Transverse colon (tissue), 4 donors: ENCODE measurements around the gene KRTAP4-4. TPM values are rescaled to one million over a fixed set of nuclear protein-coding genes. Genes with fewer than 3 reads are reported as not detected.

ENCODE experiments used
- DNase-seq: peaks from one replicate; pipeline ENCODE4 v3.0.0-alpha.2; 2019
- H3K27ac ChIP-seq, 4 donors: fragments of 200-600 bp; sonication (generic); 2 replicates each; pipeline ENCODE4 v1.5.1; 2016 to 2018; ENCODE audit warnings: inconsistent platforms in 4 of 4
- H3K27me3 ChIP-seq: fragments of 200-600 bp; sonication (generic); 2 replicates; pipeline ENCODE4 v1.5.1; 2017; ENCODE audit warnings: inconsistent platforms
- H3K36me3 ChIP-seq, 4 donors: fragments of 200-600 bp; sonication (generic); 2 replicates each; pipeline ENCODE4 v1.5.1; 2017 to 2019; ENCODE audit warnings: inconsistent platforms in 4 of 4
- H3K4me1 ChIP-seq, 4 donors: fragments of 200-600 bp; sonication (generic); 2 replicates each; pipeline ENCODE4 v1.5.1; 2017 to 2020; ENCODE audit warnings: inconsistent platforms in 4 of 4
- H3K4me3 ChIP-seq, 4 donors: fragments of 200-600 bp; sonication (generic); 1 replicate in 1 of 4; 2 replicates in 3 of 4; pipeline versions ENCODE4 v1.5.1 to v1.6.1; 2017 to 2019; ENCODE audit warnings: inconsistent platforms in 4 of 4
- H3K9me3 ChIP-seq, 2 donors: fragments of 200-600 bp; sonication (generic); 2 replicates each; pipeline ENCODE4 v1.5.1; 2017 to 2019; ENCODE audit warnings: inconsistent platforms in 2 of 2
- EP300 ChIP-seq: sonication (generic); formaldehyde crosslinking; IDR thresholded peaks from one replicate; pipeline ENCODE4 v1.6.1; 2017; ENCODE audit warnings: antibody characterized with exemption, low read depth
- POLR2A ChIP-seq: fragments of 450-650 bp; IDR thresholded peaks from one replicate; pipeline ENCODE4 v1.6.1; 2016; ENCODE audit warnings: antibody characterized with exemption, mild to moderate bottlenecking, moderate library complexity
- POLR2AphosphoS5 ChIP-seq, 3 donors: sonication (generic); formaldehyde crosslinking; IDR thresholded peaks; one replicate each; pipeline ENCODE4 v1.6.1; 2016; ENCODE audit warnings: antibody characterized with exemption in 3 of 3
- WGBS, 2 donors: methylation state at CpG; one replicate each; pipeline ENCODE4 v1.1.5; 2018; ENCODE audit warnings: low coverage in 1 of 2; 5-methylcytosine and 5-hydroxymethylcytosine counted together
- in situ Hi-C, 4 donors: fragments of 200-750 bp; cut with MboI; loops; one replicate each; pipeline versions ENCODE4 v1.15.0 to v1.15.1; 2017; ENCODE audit warnings: low sequenced_read_pairs in 3 of 4, low pct_ligation_motif_present in 1 of 4, low pct_unique_long_range_greater_than_20kb in 1 of 4
- intact Hi-C: fragments of 100-400 bp; cut with DNase I; formaldehyde crosslinking; loops from one replicate; pipeline ENCODE4 v1.15.1; 2023; ENCODE audit warnings: low total_unique reads
- total RNA-seq, 4 donors: library from RNA; depleted of rRNA; stranded (reverse); fragments of >200 nt; gene quantifications; one replicate each; pipeline ENCODE4 v1.1.0, GENCODE V29; 2016
- TF ChIP-seq, protein P1 (sequence below), 5 experiments: fragments of 200-600 bp in 3 of 5; fragments of 450-650 bp in 2 of 5; sonication (generic) in 3 of 5; IDR thresholded peaks; 1 replicate in 2 of 5; 2 replicates in 3 of 5; pipeline ENCODE4 v1.5.1; 2016 to 2017; ENCODE audit warnings: antibody characterized with exemption in 5 of 5, inconsistent platforms in 3 of 5, mild to moderate bottlenecking in 2 of 5, moderate library complexity in 1 of 5

Gene KRTAP4-4
- total RNA-seq, 4 donors from 2014 or later: not detected

DNA sequence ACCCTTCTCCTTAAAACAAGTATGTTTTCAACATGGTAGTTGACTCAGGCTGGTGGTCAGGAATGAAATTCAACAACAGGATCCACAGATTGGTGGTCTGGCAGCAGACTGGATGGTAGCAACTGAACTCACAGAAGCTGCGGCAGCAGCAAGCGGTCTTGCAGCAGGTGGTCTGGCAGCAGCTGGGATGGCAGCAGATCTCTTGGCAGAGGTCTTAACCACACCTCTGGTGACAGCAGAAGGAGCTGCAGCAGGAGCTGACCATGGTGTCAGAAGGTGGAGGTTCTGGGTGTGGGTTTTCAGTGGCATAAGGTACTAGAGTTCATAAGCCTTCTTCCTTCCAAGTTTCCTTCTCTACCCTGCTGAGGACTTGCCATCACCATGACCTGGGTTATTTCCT is 26.3 kb upstream of the KRTAP4-4 start:
- no peak overlapping the region for H3K27ac ChIP-seq
- no peak overlapping the region for H3K4me3 ChIP-seq
- H3K36me3 ChIP-seq: no peaks in the 10 kb centered on the region
- WGBS, 2 donors: 100% methylated on average over 2 of the region's 2 CpGs; no CpG with 5 or more reads in 1 of the 2 donors
- peaks cover 13% of the 10 kb centered on the region for H3K27me3 ChIP-seq
- TF ChIP-seq POLR2AphosphoS5 (IDR thresholded peaks at IDR 0.05) (no peak), EP300 (no peak), POLR2A (no peak)
- intact Hi-C loops: no loop called here
- H3K9me3 ChIP-seq: no peaks in the 10 kb centered on the region
- H3K4me1 ChIP-seq: peaks cover 0 to 8% (median 0%) of the 10 kb centered on the region in 4 donors
- DNase-seq: no peak
- in situ Hi-C loops: no loop called here

DNA sequence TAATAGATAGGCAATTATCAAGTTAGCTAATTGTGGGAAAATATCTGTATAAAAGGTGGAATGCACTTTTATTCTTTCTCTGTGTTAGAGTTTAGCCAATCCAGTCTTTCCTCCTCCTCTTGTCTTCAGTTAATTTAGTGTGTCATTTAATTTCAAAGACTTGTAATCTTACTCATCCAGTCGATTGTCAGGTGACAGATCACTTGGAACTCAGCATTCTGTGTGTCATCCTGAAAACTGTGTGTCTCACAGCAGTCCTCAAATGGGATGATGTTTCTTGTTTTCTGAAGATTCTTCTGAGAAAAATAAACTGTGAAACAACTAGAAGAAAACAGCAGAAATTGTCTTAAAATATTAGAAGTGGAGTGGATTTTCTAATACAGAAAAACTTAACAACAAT is 24.5 kb upstream of the KRTAP4-4 start:
- H3K4me3 ChIP-seq: no peak overlapping the region
- H3K27me3 ChIP-seq: peaks cover 19% of the 10 kb centered on the region
- H3K4me1 ChIP-seq: peaks cover 0 to 13% (median 0%) of the 10 kb centered on the region in 4 donors
- no peaks in the 10 kb centered on the region for H3K36me3 ChIP-seq
- in situ Hi-C loops (no loop called here), intact Hi-C loops (no loop called here)
- DNase-seq: no peak
- no peaks in the 10 kb centered on the region for H3K9me3 ChIP-seq
- H3K27ac ChIP-seq: no peak overlapping the region
- WGBS, 2 donors: 42 to 50% methylated on average over 1 of the region's 1 CpG
- TF ChIP-seq POLR2A: no peak
- no peak for TF ChIP-seq POLR2AphosphoS5 (IDR thresholded peaks at IDR 0.05)
- TF ChIP-seq, protein P1, sequence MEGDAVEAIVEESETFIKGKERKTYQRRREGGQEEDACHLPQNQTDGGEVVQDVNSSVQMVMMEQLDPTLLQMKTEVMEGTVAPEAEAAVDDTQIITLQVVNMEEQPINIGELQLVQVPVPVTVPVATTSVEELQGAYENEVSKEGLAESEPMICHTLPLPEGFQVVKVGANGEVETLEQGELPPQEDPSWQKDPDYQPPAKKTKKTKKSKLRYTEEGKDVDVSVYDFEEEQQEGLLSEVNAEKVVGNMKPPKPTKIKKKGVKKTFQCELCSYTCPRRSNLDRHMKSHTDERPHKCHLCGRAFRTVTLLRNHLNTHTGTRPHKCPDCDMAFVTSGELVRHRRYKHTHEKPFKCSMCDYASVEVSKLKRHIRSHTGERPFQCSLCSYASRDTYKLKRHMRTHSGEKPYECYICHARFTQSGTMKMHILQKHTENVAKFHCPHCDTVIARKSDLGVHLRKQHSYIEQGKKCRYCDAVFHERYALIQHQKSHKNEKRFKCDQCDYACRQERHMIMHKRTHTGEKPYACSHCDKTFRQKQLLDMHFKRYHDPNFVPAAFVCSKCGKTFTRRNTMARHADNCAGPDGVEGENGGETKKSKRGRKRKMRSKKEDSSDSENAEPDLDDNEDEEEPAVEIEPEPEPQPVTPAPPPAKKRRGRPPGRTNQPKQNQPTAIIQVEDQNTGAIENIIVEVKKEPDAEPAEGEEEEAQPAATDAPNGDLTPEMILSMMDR (IDR thresholded peaks at IDR 0.05): no peak
- TF ChIP-seq EP300: no peak

DNA sequence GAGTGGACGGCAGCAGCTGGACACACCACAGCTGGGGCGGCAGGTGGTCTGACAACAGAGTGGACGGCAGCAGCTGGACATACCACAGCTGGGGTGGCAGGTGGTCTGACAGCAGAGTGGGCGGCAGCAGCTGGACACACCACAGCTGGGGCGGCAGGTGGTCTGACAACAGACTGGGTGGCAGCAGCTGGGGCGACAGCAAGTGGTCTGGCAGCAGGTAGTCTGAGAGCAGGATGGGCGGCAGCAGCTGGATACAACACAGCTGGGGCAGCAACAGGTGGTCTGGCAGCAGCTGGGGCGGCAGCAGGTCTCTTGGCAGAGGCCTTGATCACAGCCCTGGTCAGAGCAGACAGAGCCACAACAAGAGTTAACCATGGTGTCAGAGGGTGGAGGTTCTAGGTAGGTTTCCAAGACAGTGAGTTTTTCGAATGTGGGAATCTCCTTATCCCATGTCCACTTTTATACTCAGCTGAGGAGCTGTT is 24.0 kb upstream of the KRTAP4-4 start, which contains the start of gene KRTAP4-1:
Gene KRTAP4-1 (minus strand): TSS at position 432 of the 482 bp plus-strand sequence. CDS start 57 bp downstream, at position 375.
- Histone ChIP-seq H3K27me3 (peaks cover 19% of the 10 kb centered on the region), H3K4me3 (no peak within 1 kb of the TSS), H3K36me3 (no peaks in the 10 kb centered on the region), H3K4me1 (peaks cover 0 to 13% (median 0%) of the 10 kb centered on the region in 4 donors), H3K9me3 (no peaks in the 10 kb centered on the region), H3K27ac (no peak within 1 kb of the TSS)
- in situ Hi-C loops: no loop called here
- no peak for DNase-seq
- intact Hi-C loops: no loop called here
- WGBS, 2 donors: 0 to 67% methylated on average over 1 to 8 of the region's 9 CpGs
- TF ChIP-seq EP300: no peak
- TF ChIP-seq, protein P1 (IDR thresholded peaks at IDR 0.05): no peak
- TF ChIP-seq POLR2A: no peak
- TF ChIP-seq POLR2AphosphoS5 (IDR thresholded peaks at IDR 0.05): no peak

DNA sequence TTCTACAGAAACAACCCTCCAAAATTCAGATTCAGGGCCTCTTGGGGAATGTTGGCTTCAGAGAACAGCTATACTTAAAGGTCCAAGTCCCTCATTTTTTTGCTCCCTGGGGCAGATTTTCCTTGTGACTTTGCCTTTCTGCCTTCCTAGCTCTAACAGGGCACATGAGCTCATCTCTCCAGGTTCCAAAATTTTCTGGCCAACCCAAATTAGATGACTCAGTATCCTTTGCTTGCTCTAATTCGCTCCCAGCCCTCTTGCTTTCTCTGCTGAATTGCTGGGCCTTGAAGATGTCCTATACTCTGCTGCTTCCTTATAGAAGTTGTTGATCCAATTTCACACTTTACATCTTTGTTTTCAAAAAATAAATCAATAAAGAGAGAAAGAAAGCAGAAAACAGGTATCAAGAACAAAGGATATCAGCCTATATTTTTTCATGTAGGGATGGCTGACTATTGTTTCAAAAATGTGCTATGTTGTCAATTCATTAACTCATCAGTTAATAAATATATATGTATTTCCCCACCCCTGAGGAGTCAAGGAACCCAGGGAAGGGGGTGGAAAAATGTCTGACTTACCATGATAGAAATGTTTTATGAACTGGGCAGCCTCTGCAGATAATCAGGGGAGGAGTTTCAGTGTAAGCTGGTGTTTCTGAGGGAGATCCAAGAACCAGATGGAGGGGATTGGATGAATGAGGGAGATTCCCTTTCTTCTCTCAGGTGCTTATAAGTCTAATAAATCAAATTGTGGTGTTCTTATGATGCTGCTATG is 18.5 kb upstream of the KRTAP4-4 start:
- DNase-seq: no peak
- Histone ChIP-seq H3K36me3 (no peaks in the 10 kb centered on the region), H3K4me1 (peaks cover 0 to 13% (median 0%) of the 10 kb centered on the region in 4 donors), H3K27ac (no peak overlapping the region), H3K27me3 (peaks cover 18% of the 10 kb centered on the region), H3K9me3 (no peaks in the 10 kb centered on the region), H3K4me3 (no peak overlapping the region)
- TF ChIP-seq POLR2A (no peak), POLR2AphosphoS5 (IDR thresholded peaks at IDR 0.05) (no peak), EP300 (no peak)
- TF ChIP-seq, protein P1 (IDR thresholded peaks at IDR 0.05): no peak
- in situ Hi-C loops: no loop called here
- 79 to 100% methylated on average over 1 of the region's 1 CpG for WGBS, 2 donors
- intact Hi-C loops: no loop called here
